Adrenal gland (tissue), 5 donors: ENCODE data around the gene ROR1.

Source experiments
- CTCF ChIP-seq, 6 experiments: fragments of 450-650 bp in 4 of 6; fragments of 200-600 bp in 2 of 6; sonication (generic) in 1 of 6; IDR thresholded peaks; 1 replicate in 5 of 6; 2 replicates in 1 of 6; pipeline versions ENCODE4 v1.5.1 to v1.8.0; 2016 to 2021; ENCODE audit warnings: antibody characterized with exemption in 6 of 6, mild to moderate bottlenecking in 2 of 6, moderate library complexity in 1 of 6
- POLR2A ChIP-seq, 2 donors: fragments of 450-650 bp; IDR thresholded peaks; one replicate each; pipeline ENCODE4 v1.6.1; 2017; ENCODE audit warnings: antibody characterized with exemption in 2 of 2, mild to moderate bottlenecking in 2 of 2, moderate library complexity in 1 of 2
- donor health status: DM: no; HTN: no; CAD: no.

GRCh38 chr1:64047549-64047996 lies 273.8 kb downstream of the ROR1 start:
- TF ChIP-seq POLR2A (IDR thresholded peaks at IDR 0.05) (no peak), CTCF (IDR thresholded peaks at IDR 0.05) (no peak)
